Heart left ventricle (tissue), 16 donors: ENCODE measurements around the gene COX6A1. TPM values are rescaled to one million over a fixed set of nuclear protein-coding genes. Genes with fewer than 3 reads are reported as not detected.
A peak's percentile ranks its signal among the peaks of the same experiment; 100 is the strongest.

Experiments used
- ATAC-seq, 4 donors: fragments of 200-7000 bp; cut with Tn5 transposase; one replicate each; pipeline ENCODE4 v1.9.1; 2020 to 2022; ENCODE audit warnings: moderate library complexity in 4 of 4, mild to moderate bottlenecking in 3 of 4, moderate number of reproducible peaks in 1 of 4
- DNase-seq, 5 donors: peaks; one replicate each; pipeline ENCODE4 v3.0.0-alpha.2; 2020
- H3K27ac ChIP-seq, 12 donors: fragments of 200-600 bp; sonication (generic) in 4 of 12; one replicate each; pipeline versions ENCODE4 v1.5.0 to v1.8.0; 2016 to 2022; ENCODE audit warnings: mild to moderate bottlenecking in 2 of 12
- H3K27me3 ChIP-seq, 9 donors: fragments of 200-600 bp; sonication (generic) in 2 of 9; one replicate each; pipeline versions ENCODE4 v1.5.1 to v1.8.0; 2016 to 2022; ENCODE audit warnings: mild to moderate bottlenecking in 3 of 9
- H3K36me3 ChIP-seq, 9 donors: fragments of 200-600 bp; sonication (generic) in 2 of 9; one replicate each; pipeline versions ENCODE4 v1.5.0 to v1.8.0; 2018 to 2022; ENCODE audit warnings: mild to moderate bottlenecking in 2 of 9
- H3K4me1 ChIP-seq, 12 donors: fragments of 200-600 bp; sonication (generic) in 4 of 12; one replicate each; pipeline versions ENCODE4 v1.5.0 to v1.8.0; 2016 to 2022; ENCODE audit warnings: mild to moderate bottlenecking in 3 of 12
- H3K4me3 ChIP-seq, 12 donors: fragments of 200-600 bp; sonication (generic) in 4 of 12; one replicate each; pipeline versions ENCODE4 v1.5.0 to v1.8.0; 2017 to 2022; ENCODE audit warnings: mild to moderate bottlenecking in 9 of 12, moderate library complexity in 4 of 12
- H3K9me3 ChIP-seq, 12 donors: fragments of 200-600 bp; sonication (generic) in 4 of 12; one replicate each; pipeline versions ENCODE4 v1.5.0 to v1.8.0; 2016 to 2022; ENCODE audit warnings: mild to moderate bottlenecking in 1 of 12
- CTCF ChIP-seq, 12 donors: fragments of 200-600 bp; sonication (generic) in 4 of 12; IDR thresholded peaks; one replicate each; pipeline versions ENCODE4 v1.5.0 to v1.8.0; 2018 to 2022; ENCODE audit warnings: antibody characterized with exemption in 12 of 12, mild to moderate bottlenecking in 5 of 12
- POLR2A ChIP-seq, 2 donors: fragments of 450-650 bp; IDR thresholded peaks; one replicate each; pipeline ENCODE4 v1.6.1; 2017; ENCODE audit warnings: antibody characterized with exemption in 2 of 2, mild to moderate bottlenecking in 2 of 2, moderate library complexity in 2 of 2
- WGBS, 4 donors: extraction: QIAGEN DNeasy Blood & Tissue Kit in 2 of 4; methylation state at CpG; one replicate each; pipeline versions ENCODE4 v1.1.5 to v1.1.7; 2013 to 2018; 5-methylcytosine and 5-hydroxymethylcytosine counted together
- intact Hi-C, 10 donors: fragments of 100-400 bp; cut with DNase I; formaldehyde crosslinking; loops; one replicate each; pipeline versions ENCODE4 v1.11.1 to v1.14.2; 2022
- polyA plus RNA-seq, 2 donors: library from polyadenylated mRNA; stranded (reverse); fragments of 200-250 nt; gene quantifications; one replicate each; pipeline ENCODE4 v1.2.3, GENCODE V29; 2013
- total RNA-seq, 9 donors: library from RNA; depleted of rRNA in 2 of 9; stranded (reverse); fragments of >200 nt in 2 of 9; fragmentation: NEBNext Ultra II Directional in 3 of 9; extraction: Animal tissue kit (Norgen Biotek cat#: 25700) in 3 of 9; gene quantifications; one replicate each; pipeline versions ENCODE4 v1.1.0 to v1.2.4, GENCODE V29; 2016 to 2023
- donor health status: ischemic (EF 13 %, LVEDD 7.1; RV severe dilation, severe dysfunction).
- donor health status: healthy with polysubstance abuse.
- donor health status: DM: no; HTN: yes; CAD: no.
- donor health status: DM: no; HTN: no; CAD: no.
- donor health status: ischemic (EF 25% LVEDD 6.9; RV normal size, moderate dysfunction).
- donor health status: ischemic (EF 25% LVEDD 5.7; RV mildly dilated, moderate dysfunction).
- donor health status: healthy.
- donor health status: DM: yes; HTN: yes; CAD: no.
- donor health status: ischemic (EF 35%, LVEDD 5.7; RV mildly dilated, moderate dysfunction).
- donor health status: nonischemic (EF 11% LVEDD 7.7; RV severe dilation, severe dysfunction).
- donor health status: DM: yes; HTN: yes; CAD: no.
- donor health status: PGD.
- donor health status: ischemic (EF 29% LVEDD 5.4; RV normal size, mild dysfunction).
- donor health status: nonischemic (EF 23%, LVEDD 6.1; RV moderate dilation, normal function).

Gene COX6A1
- total and polyA plus RNA-seq, 11 donors: 117 to 708 (median 186) TPM

GRCh38 chr12:120394483-120395367 lies 43.2 kb upstream of the COX6A1 start:
- no peak for DNase-seq
- 38 to 47% (median 45%) methylated on average over 18 of the region's 18 CpGs for WGBS, 4 donors
- Histone ChIP-seq H3K4me1 (no peaks in the 10 kb centered on the region), H3K36me3 (no peaks in the 10 kb centered on the region), H3K9me3 (no peaks in the 10 kb centered on the region), H3K27me3 (peaks cover 0 to 32% (median 3%) of the 10 kb centered on the region in 9 donors), H3K27ac (no peak overlapping the region), H3K4me3 (no peak overlapping the region)
- ATAC-seq: no peak
- intact Hi-C loops: no loop called here
- TF ChIP-seq POLR2A (IDR thresholded peaks at IDR 0.05): no peak
- no peak for TF ChIP-seq CTCF (IDR thresholded peaks at IDR 0.05)

DNA sequence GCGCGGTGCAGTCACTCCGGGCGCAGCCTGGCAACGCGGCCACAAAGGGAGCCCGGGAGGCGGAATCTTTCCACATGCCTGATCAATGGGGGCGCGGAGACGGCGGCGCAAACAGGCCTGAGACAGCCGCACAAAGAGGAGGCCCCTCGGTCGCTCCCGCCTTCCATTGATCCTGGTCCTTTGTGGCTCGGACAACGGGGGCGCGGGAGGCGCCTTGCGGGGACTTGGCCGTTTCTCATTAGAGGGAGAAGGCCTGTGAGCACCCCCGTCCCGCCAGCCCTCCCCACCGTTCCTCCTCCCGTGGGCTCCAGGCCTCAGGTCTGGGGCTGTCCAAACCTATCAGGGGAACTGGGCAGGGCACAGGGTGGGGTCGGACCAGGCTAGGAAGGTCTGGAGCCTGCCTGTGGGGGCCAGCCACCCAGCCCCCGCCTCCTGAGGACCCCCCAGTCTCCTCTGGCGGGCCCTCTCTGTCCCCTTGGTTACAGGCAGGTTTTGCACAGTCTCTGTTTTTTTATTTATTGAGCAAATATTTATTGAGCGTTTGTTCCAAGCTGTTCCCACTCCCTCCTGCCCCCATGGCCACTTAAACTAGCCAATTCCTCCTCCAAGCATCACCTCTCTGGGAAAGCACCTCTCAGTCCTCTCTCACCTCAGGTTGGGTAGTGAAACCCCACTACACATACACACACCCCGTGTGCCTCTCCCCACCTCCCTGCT lies 39.9 kb upstream of the COX6A1 start:
- WGBS, 4 donors: 57 to 70% (median 61%) methylated on average over 32 to 33 of the region's 33 CpGs
- no peak for DNase-seq
- intact Hi-C loops: no loop called here
- TF ChIP-seq POLR2A (IDR thresholded peaks at IDR 0.05) (no peak), CTCF (IDR thresholded peaks at IDR 0.05) (no peak)
- H3K27ac ChIP-seq: no peak overlapping the region
- no peaks in the 10 kb centered on the region for H3K4me1 ChIP-seq
- ATAC-seq: peak in 1 of 4 donors; percentile 29
- no peaks in the 10 kb centered on the region for H3K9me3 ChIP-seq
- H3K27me3 ChIP-seq: peaks cover 0 to 32% (median 3%) of the 10 kb centered on the region in 9 donors
- no peaks in the 10 kb centered on the region for H3K36me3 ChIP-seq
- no peak overlapping the region for H3K4me3 ChIP-seq

DNA sequence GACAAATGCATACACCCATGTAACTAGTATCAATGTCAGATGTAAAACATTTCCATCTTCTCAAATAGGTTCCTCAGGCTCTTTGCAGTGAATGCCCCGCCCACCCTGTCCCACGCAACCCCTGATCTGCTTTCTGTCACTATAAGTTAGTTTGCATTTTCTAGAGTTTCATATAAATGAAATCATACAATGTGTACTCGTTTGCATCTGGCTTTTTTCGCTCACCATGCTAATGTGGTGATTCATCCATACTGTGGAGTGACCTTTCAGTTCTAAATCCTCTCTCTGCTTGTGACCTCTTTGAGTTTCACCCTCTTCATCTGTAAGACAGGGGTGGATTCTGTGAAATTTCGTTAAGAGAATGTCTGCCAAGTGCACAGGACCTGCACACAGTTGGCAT lies 38.4 kb upstream of the COX6A1 start:
- DNase-seq (no peak), ATAC-seq (no peak)
- Histone ChIP-seq H3K9me3 (no peaks in the 10 kb centered on the region), H3K36me3 (no peaks in the 10 kb centered on the region), H3K27ac (no peak overlapping the region), H3K4me3 (no peak overlapping the region), H3K4me1 (no peaks in the 10 kb centered on the region), H3K27me3 (peaks cover 0 to 32% (median 2%) of the 10 kb centered on the region in 9 donors)
- intact Hi-C loops: no loop called here
- TF ChIP-seq CTCF (IDR thresholded peaks at IDR 0.05): no peak
- no peak for TF ChIP-seq POLR2A (IDR thresholded peaks at IDR 0.05)
- WGBS, 4 donors: 68 to 79% (median 75%) methylated on average over 5 of the region's 5 CpGs

DNA sequence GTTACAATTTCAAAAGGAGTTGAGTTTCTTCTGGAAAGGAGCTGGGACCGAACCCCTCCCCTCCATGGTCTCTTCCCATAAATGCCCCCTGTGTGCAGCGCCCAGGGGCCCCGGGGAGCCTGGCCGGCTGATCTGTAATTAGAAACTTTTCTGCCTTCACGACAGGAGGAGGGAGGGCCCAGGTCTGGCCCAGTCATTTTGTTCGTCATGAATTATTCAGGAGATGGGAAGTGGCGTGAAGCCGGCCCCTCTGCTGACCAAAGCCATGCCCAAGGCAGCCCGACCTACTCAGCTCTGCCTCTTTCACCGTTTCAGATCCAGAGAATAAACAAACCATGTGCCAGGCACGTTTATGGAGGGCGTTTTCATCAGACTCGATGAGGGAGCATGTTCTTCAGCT lies 35.7 kb upstream of the COX6A1 start:
- WGBS, 4 donors: 19 to 26% (median 21%) methylated on average over 13 of the region's 13 CpGs
- no peaks in the 10 kb centered on the region for H3K4me1 ChIP-seq
- peaks cover 0 to 13% (median 0%) of the 10 kb centered on the region in 9 donors for H3K27me3 ChIP-seq
- TF ChIP-seq CTCF (IDR thresholded peaks at IDR 0.05) (no peak), POLR2A (IDR thresholded peaks at IDR 0.05) (no peak)
- ATAC-seq: peak in 2 of 4 donors; percentile 53 to 63
- no peaks in the 10 kb centered on the region for H3K36me3 ChIP-seq
- H3K4me3 ChIP-seq: no peak overlapping the region
- H3K27ac ChIP-seq: no peak overlapping the region
- DNase-seq: no peak
- intact Hi-C loops: no loop called here
- H3K9me3 ChIP-seq: no peaks in the 10 kb centered on the region
